C1 segment of cervical spinal cord (tissue), 14 donors: Measurements from ENCODE around the gene ARHGAP45.

ENCODE experiments used
- DNase-seq, 14 donors: peaks; one replicate each; lab custom pipeline; 2025; lab: John Stamatoyannopoulos, UW

The ARHGAP45 gene

DNA sequence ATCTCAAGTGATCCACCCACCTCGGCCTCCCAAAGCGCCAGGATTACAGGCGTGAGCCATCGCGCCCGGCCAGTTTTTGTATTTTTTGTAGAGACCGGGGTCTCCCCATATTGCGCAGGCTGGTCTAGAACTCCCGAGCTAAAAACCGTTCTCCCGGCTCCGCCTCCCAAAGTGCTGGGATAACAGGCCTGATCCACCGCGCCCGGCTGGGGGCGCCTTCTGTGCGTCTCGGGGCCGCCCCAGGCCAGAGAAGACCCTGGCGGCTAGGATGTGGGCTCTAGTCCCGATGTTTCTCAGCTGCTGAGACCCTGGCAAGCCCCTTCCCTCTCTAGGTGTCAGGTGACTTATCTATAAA is 3.6 kb downstream of the ARHGAP45 start:
- no peak for DNase-seq

GRCh38 chr19:1070931-1071791 is 4.2 kb downstream of the ARHGAP45 start:
- no peak for DNase-seq

DNA sequence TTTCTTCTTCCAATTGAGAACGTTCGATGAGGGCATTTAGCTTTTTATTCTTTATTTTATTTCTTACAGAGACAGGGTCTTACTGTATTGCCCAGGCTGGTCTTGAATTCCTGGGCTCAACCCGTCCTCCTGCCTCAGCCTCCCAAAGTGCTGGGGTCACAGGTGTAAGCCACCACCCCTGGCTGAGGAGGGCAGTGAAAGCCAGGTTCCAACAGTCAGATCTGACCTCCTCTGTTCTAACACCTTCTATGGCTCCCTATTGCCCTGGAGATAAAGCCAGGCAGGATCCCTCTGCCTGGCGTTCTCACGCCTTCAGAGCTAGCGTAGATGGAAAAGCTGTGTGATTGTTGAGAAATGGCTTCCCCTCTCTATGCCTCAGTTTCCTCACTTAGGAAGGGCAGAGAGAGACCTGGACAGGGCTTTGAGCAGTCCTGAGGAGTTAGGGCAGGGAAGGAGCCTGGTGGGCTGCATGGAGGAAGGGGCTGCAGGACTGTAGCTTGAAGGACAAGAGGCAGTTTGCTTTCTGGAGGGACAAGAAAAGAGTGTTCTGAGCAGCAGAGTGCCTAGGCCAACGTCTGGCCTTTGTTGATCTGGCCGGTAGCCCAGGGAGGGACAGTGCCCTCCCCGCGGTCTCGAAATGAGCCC is 5.5 kb downstream of the ARHGAP45 start:
- DNase-seq = no peak

GRCh38 chr19:1073063-1073955 is 6.3 kb downstream of the ARHGAP45 start:
- DNase-seq = no peak

DNA sequence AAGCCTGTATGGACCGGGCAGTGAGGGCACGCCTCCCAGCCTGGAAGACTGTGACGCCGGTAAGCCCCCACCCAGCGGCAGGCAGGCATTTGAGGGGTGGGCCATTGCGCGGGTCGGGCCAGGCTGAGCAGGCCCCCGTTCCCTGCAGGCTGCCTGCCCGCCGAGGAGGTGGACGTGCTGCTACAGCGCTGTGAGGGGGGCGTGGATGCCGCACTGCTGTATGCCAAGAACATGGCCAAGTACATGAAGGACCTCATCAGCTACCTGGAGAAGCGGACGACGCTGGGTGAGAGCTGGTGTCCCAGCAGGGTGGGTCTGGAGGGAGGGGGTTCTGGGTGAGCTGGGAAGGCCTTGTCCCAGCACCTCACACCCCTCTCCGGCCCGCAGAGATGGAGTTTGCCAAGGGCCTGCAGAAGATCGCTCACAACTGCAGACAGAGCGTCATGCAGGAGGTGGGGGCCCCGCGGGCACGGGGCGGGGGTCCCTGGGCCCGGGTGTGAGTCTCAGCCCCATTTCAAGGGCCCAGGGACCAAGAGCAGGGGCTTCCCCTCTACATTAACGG is 7.1 kb downstream of the ARHGAP45 start:
- DNase-seq = no peak

DNA sequence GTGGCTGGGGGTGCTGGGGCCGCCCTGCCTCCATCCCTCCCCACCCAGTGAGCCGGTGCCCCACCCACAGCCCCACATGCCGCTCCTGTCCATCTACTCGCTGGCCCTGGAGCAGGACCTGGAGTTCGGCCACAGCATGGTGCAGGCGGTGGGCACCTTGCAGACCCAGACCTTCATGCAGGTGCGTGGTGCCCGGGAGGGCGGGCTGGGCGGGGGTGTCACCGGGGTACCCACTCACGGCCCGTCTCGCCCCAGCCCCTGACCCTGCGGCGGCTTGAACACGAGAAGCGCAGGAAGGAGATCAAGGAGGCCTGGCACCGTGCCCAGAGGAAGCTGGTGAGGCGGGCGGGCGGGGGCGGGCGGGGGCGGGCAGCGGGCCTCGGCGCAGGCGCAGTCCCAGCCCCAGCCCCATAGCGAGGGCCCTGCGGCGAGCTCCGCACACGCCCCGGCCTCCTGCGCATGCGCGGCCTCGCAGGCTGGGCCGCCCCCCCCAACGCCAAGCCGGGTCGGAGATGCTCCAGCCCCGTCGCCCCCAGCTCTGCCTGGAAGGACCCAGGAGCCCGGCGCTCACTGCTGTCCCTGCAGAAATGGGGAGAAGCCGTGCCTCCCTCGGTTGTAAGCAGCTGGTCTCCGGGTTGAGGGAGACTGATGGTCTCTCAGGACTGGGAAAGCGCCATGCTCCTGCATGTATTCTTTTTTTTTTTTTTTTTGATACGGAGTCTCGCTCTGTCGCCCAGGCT is 7.7 kb downstream of the ARHGAP45 start:
- peak in 10 of 14 donors; percentile 2 to 64 (median 32) for DNase-seq

DNA sequence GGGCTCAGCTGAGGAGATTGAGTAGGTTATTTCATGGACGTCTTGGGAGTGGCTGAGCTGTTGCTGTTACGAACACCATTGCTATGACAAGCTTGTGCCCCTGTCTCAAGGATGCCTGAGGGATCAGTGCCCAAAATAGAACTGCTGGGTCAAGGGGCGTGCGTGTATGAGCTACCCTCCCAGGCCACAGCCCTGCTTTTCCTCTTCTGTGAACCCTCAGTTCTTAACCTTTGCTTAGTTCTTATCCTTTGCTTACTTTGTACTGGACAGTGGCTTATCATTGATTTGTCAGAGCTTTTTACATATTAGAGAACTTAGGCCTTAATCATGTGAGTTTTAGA is 9.0 kb downstream of the ARHGAP45 start:
- no peak for DNase-seq

GRCh38 chr19:1076951-1077350 is 10.0 kb downstream of the ARHGAP45 start:
- peak in 6 of 14 donors; percentile 4 to 45 (median 22) for DNase-seq

DNA sequence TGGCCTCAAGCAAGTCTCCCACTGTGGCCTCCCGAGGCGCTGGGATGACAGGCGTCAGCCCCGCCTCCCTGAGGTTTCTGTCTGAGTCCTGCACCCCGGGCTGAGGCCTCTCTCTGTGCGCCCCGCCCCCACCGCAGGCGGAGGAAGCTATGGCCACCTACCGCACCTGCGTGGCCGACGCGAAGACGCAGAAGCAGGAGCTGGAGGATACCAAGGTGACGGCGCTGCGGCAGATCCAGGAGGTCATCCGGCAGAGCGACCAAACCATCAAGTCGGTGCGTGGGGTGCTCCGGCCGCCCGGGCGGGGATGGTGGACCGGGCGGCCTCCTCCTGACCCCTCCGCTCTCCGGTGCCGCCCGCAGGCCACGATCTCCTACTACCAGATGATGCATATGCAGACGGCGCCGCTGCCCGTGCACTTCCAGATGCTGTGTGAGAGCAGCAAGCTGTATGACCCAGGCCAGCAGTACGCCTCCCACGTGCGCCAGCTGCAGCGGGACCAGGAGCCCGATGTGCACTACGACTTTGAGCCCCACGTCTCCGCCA is 12.7 kb downstream of the ARHGAP45 start:
- DNase-seq = no peak

DNA sequence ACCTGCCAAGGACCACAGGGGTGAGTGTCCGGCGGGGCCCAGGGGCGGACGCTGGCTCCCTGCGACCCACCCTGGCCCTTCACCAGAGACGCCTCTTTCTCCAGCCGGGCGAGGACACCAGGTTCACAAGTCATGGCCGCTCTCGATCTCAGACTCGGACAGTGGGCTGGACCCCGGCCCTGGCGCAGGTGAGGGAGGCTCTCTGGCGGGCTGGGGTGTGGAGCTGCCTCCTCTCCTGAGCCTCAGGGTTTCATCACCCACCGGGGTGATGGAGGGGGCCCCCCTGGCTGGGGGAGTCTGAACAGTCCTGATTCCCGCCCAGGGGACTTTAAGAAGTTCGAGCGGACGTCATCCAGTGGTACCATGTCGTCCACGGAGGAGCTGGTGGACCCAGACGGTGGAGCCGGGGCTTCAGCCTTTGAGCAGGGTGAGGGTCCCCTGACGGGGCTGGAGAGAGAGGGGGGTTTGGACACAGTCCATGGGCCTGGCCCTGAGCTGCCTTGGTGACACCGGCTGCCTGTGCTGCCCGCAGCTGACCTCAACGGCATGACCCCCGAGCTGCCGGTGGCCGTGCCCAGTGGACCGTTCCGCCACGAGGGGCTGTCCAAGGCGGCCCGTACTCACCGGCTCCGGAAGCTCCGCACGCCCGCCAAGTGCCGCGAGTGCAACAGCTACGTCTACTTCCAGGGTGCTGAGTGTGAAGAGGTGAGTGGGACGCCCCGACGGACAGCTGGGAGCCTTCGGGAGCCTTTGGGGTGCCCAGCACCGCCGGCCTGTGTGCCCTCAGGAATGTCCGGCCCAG is 13.6 kb downstream of the ARHGAP45 start:
- DNase-seq = no peak

- no peak for DNase-seq
Observed at GRCh38 chr19:1081301-1082164, 14.6 kb downstream of the ARHGAP45 start.

DNA sequence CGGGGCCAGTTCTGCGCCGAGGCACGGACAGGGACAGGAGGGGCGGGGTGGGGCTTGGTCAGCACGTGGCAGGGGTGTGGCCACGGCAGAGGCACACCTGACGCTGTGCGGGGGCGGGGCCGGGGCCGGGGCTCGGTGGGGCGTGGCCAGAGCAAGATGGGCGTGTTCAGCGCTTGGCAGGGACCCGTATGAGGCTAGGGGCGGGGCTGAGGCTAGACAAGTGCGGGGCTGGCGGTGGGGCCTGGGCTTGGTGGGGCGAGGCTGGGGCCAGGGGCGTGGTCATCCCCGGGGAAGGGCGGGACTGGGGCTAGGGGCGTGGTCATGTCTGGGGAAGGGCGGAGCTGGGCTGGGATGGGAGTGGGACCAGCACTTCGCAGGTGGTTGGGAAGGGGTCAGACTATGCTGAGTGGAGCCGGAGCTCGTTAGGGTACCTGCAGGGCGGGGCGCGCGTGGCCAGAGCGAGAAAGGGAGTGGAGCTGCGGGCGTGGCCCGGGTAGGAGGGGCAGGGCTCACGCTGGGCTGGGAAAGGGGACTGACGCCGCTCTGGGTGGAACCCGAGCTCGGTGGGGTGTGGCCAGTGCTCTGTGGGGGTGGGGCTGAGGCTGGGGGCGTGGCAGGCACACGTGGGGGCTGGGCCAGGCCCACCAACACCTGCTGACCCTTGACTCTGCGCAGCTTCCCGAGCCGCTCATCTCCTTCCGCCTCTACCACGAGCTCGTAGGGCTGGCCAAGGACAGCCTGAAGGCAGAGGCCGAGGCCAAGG is 15.4 kb downstream of the ARHGAP45 start:
- no peak for DNase-seq

GRCh38 chr19:1082928-1083816 is 16.2 kb downstream of the ARHGAP45 start:
- DNase-seq = no peak

- DNase-seq = no peak
Observed at GRCh38 chr19:1084024-1084868, 17.3 kb downstream of the ARHGAP45 start.

DNA sequence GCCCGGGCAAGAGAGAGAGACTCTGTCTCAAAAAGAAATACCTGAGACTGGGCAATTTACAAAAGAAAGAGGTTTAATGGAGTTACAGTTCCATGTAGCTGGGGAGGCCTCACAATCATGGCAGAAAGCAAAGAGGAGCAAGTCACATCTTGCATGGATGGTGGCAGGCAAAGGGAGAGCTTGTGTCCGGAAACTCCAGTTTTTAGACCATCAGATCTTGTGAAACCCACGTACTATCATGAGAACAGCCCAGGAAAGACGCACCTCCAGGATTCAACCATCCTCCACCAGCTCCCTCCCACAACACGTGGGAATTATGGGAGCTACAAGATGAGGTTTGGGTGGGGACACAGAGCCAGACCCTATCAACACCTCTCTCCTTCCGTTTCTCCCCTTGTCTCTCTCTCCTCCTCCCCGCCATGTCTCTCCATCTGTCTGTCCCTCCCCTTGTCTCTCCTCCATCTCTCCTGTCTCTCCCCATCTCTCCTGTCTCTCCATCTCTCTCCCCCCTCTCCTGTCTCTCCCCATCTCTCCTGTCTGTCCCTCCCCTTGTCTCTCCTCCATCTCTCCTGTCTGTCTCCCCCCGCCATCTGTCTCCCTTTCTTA is 18.2 kb downstream of the ARHGAP45 start:
- DNase-seq = no peak
